Measurements from ENCODE around the gene SNAP25.

DNA sequence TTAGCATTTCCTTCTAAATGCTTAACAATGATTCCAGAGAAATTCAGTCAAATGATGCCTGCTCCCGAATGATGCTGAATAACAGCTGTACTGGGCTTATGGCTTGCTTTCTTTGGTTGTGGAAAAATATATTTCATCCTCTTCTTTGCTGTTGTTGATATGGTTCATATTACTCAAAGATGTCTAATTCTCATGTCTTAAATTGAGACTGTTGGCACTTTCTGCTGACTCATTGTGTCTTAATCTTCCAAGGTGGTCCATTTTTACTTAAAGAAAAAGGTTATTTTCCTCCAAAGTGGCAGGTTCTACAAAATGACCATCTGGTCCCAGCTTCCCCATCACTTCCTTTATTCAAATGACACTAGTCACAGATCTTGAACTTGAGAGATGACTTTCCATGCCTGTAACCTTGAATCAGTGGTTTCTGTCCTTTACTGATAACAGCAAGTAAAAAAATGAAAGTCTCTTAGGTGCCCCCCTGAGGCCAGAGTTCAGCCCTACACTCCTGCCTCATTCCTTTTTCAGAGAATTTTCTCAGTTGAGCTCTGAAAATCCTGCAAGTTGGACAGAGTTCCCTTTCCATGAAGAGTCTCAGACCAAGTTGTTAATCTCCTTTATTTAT, 6.9 kb downstream of the SNAP25 start:
- TF ChIP-seq, protein P1, sequence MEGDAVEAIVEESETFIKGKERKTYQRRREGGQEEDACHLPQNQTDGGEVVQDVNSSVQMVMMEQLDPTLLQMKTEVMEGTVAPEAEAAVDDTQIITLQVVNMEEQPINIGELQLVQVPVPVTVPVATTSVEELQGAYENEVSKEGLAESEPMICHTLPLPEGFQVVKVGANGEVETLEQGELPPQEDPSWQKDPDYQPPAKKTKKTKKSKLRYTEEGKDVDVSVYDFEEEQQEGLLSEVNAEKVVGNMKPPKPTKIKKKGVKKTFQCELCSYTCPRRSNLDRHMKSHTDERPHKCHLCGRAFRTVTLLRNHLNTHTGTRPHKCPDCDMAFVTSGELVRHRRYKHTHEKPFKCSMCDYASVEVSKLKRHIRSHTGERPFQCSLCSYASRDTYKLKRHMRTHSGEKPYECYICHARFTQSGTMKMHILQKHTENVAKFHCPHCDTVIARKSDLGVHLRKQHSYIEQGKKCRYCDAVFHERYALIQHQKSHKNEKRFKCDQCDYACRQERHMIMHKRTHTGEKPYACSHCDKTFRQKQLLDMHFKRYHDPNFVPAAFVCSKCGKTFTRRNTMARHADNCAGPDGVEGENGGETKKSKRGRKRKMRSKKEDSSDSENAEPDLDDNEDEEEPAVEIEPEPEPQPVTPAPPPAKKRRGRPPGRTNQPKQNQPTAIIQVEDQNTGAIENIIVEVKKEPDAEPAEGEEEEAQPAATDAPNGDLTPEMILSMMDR (IDR thresholded peaks at IDR 0.05; ENCODE audit: low read depth, low read length, poor library complexity, severe bottlenecking), result peak; percentile 42
- no peak for TF ChIP-seq EZH2phosphoT487 (IDR thresholded peaks at IDR 0.05; ENCODE audit: borderline replicate concordance, low read length)
